CD4-positive, alpha-beta T cell treated with Interleukin-2 at 100 ng/mL for 4 hours (primary cell): ENCODE measurements around the gene INO80B.
A peak's percentile ranks its signal among the peaks of the same experiment; 100 is the strongest.
"Not testable (repeated sequence)": the region's sequence is repeated elsewhere in the genome, so short reads cannot be mapped to it uniquely, and the experiment has no call there.

Experiments used
- DNase-seq: peaks from one replicate; pipeline ENCODE4 v3.0.0-alpha.2; 2020; ENCODE audit warnings: low spot score

The INO80B gene

GRCh38 chr2:74450570-74451190 is 4.2 kb upstream of the INO80B start:
- DNase-seq: no peak

GRCh38 chr2:74457129-74457548 is 2.3 kb downstream of the INO80B start:
- no peak for DNase-seq

GRCh38 chr2:74457549-74458131 is 2.8 kb downstream of the INO80B start:
- DNase-seq: peak; percentile 83

GRCh38 chr2:74458132-74458937 is 3.4 kb downstream of the INO80B start, which contains the start of gene WBP1:
WBP1 (plus strand) TSS chr2:74458438; CDS start chr2:74458603, 165 bp downstream.
- peak; percentile 100 for DNase-seq

GRCh38 chr2:74458938-74459363 is 4.1 kb downstream of the INO80B start:
- no peak for DNase-seq

GRCh38 chr2:74459503-74460118 is 4.7 kb downstream of the INO80B start:
- not testable (repeated sequence) for DNase-seq

GRCh38 chr2:74460187-74460586 is 5.3 kb downstream of the INO80B start:
- not testable (repeated sequence) for DNase-seq

GRCh38 chr2:74461187-74462053 is 6.5 kb downstream of the INO80B start:
- no peak for DNase-seq

GRCh38 chr2:74462054-74462785 is 7.3 kb downstream of the INO80B start:
- no peak for DNase-seq

- DNase-seq: no peak
Observed at GRCh38 chr2:74462786-74463105, 7.9 kb downstream of the INO80B start.

GRCh38 chr2:74464406-74464805 is 9.5 kb downstream of the INO80B start:
- DNase-seq: no peak

- not testable (repeated sequence) for DNase-seq
Observed at GRCh38 chr2:74470742-74471141, 15.9 kb downstream of the INO80B start.

GRCh38 chr2:74471332-74472065 is 16.6 kb downstream of the INO80B start:
- DNase-seq: no peak

- DNase-seq: peak; percentile 96
Observed at GRCh38 chr2:74472086-74472944, 17.4 kb downstream of the INO80B start, which contains the start of gene MRPL53. MRPL53 (minus strand) TSS chr2:74472680; CDS start chr2:74472660, 20 bp downstream.

GRCh38 chr2:74472945-74473258 is 18.0 kb downstream of the INO80B start:
- DNase-seq: no peak

GRCh38 chr2:74474481-74474880 is 19.6 kb downstream of the INO80B start:
- DNase-seq: no peak

GRCh38 chr2:74474899-74475298 is 20.0 kb downstream of the INO80B start:
- DNase-seq: no peak

GRCh38 chr2:74481431-74481830 is 26.5 kb downstream of the INO80B start:
- DNase-seq: no peak
